ENCODE measurements around the gene ZNF746.

The ZNF746 gene

DNA sequence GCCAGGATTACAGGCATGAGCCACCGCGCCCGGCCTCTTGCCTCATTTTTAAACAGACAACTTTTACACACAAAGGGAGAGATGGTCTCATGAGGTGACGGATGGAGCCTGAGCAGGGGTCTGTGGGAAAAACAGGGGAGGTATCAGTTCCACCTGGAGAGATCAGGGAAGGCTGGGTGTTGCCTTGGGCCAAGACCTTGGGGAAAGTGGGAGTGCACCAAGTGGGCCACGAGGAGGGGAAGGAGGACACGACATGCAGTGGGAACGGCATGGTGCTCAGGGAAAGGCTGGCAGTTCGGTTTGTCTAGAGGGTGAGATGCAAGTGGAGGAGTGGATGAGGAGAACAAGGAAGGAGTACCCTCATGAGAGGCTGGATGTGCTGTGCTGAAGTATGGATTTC lies 27.8 kb downstream of the ZNF746 start:
- TF ChIP-seq, protein P1, sequence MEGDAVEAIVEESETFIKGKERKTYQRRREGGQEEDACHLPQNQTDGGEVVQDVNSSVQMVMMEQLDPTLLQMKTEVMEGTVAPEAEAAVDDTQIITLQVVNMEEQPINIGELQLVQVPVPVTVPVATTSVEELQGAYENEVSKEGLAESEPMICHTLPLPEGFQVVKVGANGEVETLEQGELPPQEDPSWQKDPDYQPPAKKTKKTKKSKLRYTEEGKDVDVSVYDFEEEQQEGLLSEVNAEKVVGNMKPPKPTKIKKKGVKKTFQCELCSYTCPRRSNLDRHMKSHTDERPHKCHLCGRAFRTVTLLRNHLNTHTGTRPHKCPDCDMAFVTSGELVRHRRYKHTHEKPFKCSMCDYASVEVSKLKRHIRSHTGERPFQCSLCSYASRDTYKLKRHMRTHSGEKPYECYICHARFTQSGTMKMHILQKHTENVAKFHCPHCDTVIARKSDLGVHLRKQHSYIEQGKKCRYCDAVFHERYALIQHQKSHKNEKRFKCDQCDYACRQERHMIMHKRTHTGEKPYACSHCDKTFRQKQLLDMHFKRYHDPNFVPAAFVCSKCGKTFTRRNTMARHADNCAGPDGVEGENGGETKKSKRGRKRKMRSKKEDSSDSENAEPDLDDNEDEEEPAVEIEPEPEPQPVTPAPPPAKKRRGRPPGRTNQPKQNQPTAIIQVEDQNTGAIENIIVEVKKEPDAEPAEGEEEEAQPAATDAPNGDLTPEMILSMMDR (IDR thresholded peaks at IDR 0.05) = no peak
- no peak overlapping the region for H3K27ac ChIP-seq
- H3K36me3 ChIP-seq = peaks cover 43% of the 10 kb centered on the region
- peaks cover 0 to 5% of the 10 kb centered on the region in 2 experiments for H3K4me1 ChIP-seq (ENCODE audit: control insufficient read depth in 1 of 2, insufficient read depth in 1 of 2, low read depth in 1 of 2, low read length in 1 of 2)
- H3K9me3 ChIP-seq = no peaks in the 10 kb centered on the region
- H3K27me3 ChIP-seq = peaks cover 12% of the 10 kb centered on the region
- H3K4me3 ChIP-seq (ENCODE audit: low read depth in 1 of 2, low read length in 1 of 2) = no peak overlapping the region

DNA sequence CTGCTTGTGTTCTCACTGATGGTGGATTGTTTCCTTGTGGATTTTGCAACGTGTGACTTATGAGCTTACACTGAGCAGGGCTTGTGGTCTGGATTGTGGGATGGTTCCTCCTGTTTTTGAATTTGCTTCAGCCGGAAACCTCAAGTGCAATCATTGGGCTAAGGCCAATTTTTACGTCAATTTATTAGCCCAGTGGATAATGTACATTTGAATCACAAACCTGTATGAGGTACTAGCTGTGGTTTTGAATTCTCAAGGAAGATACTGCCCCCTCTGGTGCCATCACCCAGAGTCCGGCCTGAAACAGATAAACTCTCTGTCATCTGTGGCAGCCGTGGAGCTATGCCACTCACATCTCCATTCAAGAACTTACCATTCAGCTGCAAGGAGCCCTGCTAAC lies 29.4 kb downstream of the ZNF746 start:
- Histone ChIP-seq H3K27me3 (peaks cover 28% of the 10 kb centered on the region), H3K36me3 (peaks cover 27% of the 10 kb centered on the region), H3K4me3 (ENCODE audit: low read depth in 1 of 2, low read length in 1 of 2) (no peak overlapping the region), H3K4me1 (ENCODE audit: control insufficient read depth in 1 of 2, insufficient read depth in 1 of 2, low read depth in 1 of 2, low read length in 1 of 2) (peaks cover 0 to 5% of the 10 kb centered on the region in 2 experiments), H3K9me3 (no peaks in the 10 kb centered on the region), H3K27ac (no peak overlapping the region)
- TF ChIP-seq, protein P1 (IDR thresholded peaks at IDR 0.05) = no peak

DNA sequence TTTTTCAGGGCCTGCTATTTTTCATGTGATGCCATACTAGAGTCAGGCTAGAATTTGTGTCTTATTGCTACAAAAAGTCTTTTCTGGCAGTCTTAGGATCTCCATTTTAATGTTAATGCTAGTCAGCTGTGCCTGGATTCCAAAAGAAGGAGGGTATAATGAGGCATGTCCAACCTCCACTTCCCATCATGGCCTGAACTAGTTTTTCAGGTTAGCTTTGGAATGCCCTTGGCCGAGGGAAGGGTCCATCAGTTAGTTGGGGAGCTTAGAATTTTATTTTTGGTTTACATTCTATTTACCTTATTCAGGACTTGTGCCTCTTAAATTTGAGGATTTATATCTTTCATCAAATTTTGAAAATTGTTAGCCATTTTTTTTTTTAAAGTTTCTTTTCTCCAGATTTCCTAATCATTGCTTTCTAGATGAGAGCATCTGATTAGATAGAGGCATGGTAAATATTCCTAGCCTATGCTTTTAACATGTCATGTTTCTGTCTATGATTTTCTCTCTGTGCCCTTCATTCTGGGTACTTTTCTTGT lies 30.2 kb downstream of the ZNF746 start:
- no peaks in the 10 kb centered on the region for H3K9me3 ChIP-seq
- H3K4me1 ChIP-seq (ENCODE audit: control insufficient read depth in 1 of 2, insufficient read depth in 1 of 2, low read depth in 1 of 2, low read length in 1 of 2) = peaks cover 0 to 5% of the 10 kb centered on the region in 2 experiments
- H3K27ac ChIP-seq = no peak overlapping the region

DNA sequence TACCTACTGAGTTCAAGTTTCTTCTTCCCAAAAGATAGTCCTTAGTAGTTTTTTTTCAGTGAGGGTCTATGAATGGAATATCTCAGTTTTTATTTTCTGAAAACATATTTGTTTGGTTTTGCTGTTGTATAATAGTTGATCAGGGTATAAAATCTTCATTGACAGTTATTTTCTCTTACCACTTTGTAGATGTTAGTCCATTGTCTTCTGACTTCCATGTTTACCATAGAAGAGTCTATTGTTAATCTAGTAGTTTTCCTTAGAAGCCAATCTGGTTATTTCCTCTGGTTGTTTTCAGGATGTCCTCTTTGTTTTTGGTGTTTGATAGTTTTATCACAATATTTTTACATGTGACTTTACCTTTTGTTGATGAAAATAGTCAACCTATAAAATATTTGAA lies 31.2 kb downstream of the ZNF746 start:
- TF ChIP-seq, protein P1 (IDR thresholded peaks at IDR 0.05) = no peak
- H3K4me3 ChIP-seq (ENCODE audit: low read depth in 1 of 2, low read length in 1 of 2) = no peak overlapping the region
- no peak overlapping the region for H3K27ac ChIP-seq
- H3K9me3 ChIP-seq = no peaks in the 10 kb centered on the region
- peaks cover 0 to 5% of the 10 kb centered on the region in 2 experiments for H3K4me1 ChIP-seq (ENCODE audit: control insufficient read depth in 1 of 2, insufficient read depth in 1 of 2, low read depth in 1 of 2, low read length in 1 of 2)
- peaks cover 8% of the 10 kb centered on the region for H3K36me3 ChIP-seq
- peaks cover 47% of the 10 kb centered on the region for H3K27me3 ChIP-seq

More for the DNA sequence above, 30.2 kb downstream of the ZNF746 start:
- H3K27me3 ChIP-seq = peaks cover 36% of the 10 kb centered on the region
- TF ChIP-seq, protein P1 (IDR thresholded peaks at IDR 0.05) = no peak
- H3K4me3 ChIP-seq (ENCODE audit: low read depth in 1 of 2, low read length in 1 of 2) = no peak overlapping the region
- peaks cover 19% of the 10 kb centered on the region for H3K36me3 ChIP-seq

DNA sequence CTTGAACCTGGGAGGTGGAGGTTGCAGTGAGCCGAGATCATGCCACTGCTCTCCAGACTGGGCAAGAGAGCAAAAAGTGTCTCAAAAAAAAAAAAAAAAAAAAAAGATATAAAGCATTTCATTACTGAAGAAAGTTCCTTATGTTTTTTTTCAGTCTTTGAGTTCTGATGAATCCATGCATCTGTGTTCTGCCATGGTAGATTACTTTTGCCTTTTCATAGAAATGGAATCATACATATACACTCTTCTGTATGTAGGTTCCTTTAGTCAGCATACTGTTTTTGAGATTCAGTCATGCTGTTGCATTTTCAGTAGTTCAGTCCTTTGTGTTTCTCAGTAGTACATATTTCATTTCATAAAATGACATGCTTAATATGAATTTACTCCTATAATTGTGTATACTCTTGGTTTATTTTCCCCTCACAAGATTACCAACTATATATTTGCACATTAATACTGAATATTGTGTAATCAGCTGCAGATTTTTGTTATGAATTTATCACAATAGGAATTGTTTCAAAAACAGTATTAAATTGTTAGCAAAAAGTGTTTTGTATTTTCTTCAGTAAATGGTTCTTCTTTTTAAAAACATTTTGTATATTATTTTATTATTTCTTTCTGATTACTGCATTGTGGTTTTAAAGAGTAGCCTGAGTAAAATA lies 34.0 kb downstream of the ZNF746 start:
- H3K27me3 ChIP-seq = peaks cover 71% of the 10 kb centered on the region
- no peaks in the 10 kb centered on the region for H3K9me3 ChIP-seq
- TF ChIP-seq, protein P1 (IDR thresholded peaks at IDR 0.05) = no peak
- H3K27ac ChIP-seq = no peak overlapping the region
- H3K4me3 ChIP-seq (ENCODE audit: low read depth in 1 of 2, low read length in 1 of 2) = no peak overlapping the region
- peaks cover 14 to 20% of the 10 kb centered on the region in 2 experiments for H3K4me1 ChIP-seq (ENCODE audit: control insufficient read depth in 1 of 2, insufficient read depth in 1 of 2, low read depth in 1 of 2, low read length in 1 of 2)
- no peaks in the 10 kb centered on the region for H3K36me3 ChIP-seq
